NCI-H1417 treated with DMSO at 0.1 percent for 48 hours (cell line): ENCODE measurements around the gene EEF1A2.

Source experiments
- DNase-seq: peaks from one replicate; lab custom pipeline; 2025; lab: John Stamatoyannopoulos, UW

The EEF1A2 gene

DNA sequence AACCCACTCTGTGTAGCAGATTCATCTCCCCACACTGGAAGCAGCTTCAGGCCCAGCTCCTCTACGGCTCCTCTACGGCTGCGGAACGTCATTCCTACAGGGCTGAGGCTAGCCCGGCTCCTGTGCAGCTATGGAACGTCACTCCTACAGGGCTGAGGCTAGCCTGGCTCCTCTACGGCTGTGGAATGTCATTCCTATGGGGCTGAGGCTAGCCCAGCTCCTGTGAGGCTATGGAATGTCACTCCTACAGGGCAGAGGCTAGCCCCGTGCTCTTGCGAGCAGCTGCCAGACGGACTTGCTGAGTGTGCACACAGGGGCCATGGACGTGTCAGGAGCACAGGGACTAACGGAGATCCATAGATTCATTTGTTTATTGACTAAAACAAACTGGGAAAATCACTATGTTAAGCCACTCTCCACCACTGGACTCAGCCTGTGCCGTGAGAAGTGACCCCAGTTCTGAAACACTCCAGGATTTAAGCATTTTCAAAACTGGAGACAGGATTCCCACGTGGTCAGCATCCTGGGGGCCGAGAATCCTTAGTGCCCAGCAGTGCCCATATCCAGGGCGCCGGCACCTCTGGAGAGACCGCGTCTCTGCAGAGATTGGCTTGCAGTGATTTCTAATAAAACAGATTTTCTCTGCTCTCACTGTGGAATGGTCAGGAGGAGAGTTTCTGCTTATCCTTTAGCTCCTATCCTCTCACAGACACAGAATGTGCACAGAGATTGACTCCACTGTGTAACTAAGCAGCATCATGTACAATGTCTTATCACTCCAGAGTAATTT lies 31.4 kb downstream of the EEF1A2 start:
- no peak for DNase-seq

DNA sequence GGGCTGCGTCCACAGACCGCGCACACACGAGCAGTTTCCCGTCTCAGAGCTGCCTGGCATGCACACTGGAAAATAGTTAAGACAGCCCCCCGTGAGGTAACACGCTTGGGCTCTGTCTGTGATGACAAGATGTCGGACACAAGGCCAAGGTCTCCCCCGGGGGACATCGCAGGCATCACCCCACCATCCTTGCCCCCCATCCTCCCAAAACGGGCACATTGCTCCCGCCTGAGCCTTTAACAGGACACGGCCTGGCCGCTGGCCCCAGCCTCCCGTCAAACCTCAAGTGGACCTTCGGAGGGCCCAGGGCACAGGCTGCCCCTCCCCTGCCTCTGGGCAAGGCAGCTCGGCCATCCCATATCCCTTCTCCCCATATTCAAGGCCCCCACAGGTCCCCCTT lies 32.0 kb downstream of the EEF1A2 start:
- DNase-seq: no peak

DNA sequence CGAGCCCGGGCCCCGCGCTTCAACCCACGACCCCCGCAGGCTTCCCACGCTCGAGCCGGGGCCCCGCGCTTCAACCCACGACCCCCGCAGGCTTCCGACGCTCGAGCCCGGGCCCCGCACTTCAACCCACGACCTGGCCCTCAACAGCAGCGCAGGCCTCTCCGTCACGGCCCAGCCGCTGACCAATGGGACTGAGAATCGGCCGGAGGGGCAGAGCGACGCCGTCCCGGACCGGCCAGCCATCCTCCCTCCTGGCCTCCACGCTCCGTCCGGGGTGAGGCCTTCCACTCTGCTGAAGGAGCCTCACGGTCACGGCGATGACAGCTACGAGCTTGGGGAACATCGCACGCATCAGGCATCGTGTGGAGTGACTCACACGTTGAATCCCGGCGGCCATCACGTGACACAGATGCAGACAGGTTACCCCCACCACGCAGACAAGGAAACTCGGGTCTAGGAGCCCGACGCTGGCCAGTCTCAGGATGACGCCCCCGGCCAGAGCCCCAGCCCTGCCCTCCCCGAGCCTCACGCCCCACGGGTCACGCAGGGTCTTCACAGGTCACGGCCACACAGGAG lies 32.5 kb downstream of the EEF1A2 start:
- no peak for DNase-seq

DNA sequence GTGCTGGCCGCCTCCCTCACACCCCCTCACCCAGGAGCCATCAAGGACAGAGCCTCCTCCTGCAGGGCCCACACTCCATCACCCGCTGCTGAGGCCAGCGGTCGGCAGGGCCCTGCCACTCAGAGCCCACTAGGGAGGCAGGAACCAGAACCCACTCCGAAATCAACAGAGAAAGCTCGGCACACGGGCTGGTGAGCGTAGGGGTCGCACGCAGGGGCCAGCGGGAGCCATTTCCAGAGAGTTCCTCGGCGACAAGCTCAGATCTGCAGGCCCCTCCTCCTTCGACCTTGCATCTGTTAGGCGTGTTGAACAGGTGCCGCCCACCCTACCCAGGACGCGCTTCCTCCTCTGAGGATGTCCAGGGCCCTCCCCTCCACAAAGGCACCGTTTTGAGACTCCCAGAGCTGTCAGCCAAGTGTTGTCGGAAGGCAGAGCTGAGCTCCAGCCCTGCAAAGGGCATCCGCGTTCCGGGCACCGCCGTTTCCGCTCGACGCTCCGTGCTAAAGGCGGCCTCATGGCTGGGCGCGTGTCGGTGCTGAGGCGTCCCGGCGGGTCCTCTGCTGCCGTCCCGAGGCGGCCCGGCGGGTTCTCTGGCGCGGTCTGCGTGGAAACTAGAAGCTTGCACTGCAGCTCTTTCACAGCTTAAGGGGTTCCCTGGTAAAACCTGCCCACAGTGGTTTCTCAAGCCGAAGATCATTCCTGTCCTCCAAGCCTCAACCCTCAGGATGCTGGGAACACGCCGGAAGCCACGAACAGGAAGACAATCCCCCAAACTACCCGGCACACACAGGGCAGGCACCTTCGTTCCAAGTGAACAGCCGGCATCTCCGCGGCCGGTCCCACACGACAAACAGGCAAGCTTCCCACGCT lies 33.3 kb downstream of the EEF1A2 start:
- no peak for DNase-seq

DNA sequence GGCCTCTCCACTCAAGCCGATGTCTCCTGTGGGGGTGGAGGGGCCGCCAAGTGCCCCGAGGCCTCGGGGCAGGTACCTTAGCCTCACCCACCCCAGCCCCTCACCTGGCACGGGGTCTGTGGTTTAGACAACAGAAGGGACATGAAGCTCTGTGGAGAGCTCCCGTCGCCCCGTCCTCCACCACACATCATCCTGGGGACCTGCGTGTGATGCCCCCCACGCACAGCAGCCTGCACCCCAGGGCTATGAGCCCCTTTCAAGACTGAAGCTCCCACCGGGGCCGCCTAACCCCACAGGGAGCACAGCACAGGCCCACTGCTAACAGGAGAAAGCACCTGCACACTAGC lies 34.6 kb downstream of the EEF1A2 start:
- no peak for DNase-seq

DNA sequence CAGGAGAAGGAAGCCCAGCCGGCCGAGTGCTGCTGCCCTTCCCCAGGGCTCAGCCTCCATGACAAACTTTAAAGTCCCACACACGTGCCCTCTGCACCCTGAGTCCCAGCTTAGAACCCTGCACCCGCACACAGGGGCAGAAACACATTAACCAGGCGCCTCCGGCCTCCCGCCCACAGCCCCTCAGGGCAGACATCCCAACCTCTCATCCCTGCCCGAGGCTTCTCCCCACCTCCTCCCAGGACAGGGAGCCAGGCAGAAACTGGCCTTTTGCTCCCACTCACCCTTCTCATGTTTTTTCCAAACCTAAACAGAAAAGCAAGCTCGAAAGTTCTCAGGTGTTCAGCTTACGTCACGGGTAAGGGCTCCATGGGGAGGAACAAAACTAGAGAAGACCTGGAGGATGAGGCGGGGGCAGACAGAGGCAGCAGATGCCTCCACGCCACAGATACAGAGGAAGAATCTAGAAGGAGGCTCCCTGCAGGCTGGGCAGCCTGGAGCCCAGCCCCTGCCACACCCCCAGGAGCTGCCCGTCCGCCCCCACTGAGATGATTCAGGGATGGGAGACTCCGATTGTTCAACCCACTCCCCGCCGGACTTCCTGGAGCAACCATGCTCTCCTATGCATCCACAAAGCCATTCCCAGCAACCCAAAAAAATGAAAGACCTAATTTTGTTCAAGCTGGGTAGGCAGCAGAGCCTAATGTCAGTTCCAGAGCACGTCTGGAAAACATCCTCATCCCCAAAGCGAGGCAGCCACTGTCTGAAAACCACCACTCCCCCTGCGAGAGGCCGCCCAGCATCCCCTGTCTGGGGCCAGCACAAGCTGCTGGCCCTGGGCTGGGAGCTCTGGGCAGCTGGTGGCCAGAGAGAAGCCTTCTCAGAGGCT lies 35.2 kb downstream of the EEF1A2 start:
- no peak for DNase-seq

DNA sequence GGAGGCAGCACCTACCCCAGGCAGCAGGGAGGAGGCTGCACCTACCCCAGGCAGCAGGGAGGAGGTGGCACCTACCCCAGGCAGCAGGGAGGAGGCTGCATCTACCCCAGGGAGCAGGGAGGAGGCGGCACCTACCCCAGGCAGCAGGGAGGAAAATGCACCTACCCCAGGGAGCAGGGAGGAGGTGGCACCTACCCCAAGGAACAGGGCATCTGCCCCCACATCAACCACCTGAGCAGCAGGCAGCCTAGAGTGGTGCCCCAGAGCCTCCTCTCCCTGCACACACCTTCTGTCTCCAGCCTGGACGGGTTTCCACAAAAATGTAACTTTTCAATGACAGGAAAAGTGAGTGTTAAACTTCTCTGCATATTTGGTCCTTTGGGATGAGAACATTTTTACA lies 36.6 kb downstream of the EEF1A2 start:
- no peak for DNase-seq

DNA sequence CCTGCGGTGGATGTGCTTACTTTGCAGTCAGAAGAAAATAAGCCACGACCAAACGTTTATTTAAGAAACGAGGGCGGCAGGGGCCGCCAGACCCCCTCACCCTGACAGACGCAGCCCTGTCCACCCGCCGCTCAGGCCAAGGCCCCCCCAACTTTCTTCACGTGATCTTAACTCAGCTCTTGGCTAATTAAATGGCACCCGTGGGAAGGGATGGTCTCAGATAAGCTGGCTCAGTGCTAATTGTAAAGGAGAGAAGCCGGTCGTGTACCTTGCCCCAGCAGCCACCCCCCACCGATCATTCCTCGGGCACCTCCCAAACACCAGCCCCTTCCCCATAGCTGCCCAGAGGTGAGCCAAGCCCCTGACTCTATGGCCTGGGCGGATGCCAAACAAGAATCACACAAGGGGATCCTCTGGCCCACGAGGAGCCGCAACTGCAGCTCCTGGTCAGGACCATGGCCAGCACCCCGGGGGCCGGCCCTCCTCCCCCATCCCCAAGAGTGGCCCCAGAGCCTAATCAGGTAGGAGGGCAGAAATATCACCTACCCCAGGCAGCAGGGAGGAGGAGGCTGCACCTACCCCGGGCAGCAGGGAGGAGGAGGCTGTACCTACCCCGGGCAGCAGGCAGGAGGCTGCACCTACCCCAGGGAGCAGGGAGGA lies 37.6 kb downstream of the EEF1A2 start:
- DNase-seq: no peak

DNA sequence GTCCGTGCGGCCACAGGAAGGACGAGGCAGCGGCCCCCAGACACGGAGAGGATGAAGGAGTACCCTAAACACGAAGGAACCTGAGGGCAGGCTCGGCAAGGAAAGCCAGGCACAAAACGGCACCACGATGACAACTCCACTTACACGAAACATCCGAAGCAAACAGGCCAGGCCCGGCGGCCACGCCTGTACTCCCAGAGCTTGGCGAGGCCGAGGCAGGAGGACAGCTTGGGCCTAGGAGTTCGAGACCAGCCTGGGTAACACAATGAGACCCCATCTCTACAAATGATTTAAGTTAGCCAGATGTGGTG lies 39.9 kb downstream of the EEF1A2 start:
- DNase-seq: no peak

DNA sequence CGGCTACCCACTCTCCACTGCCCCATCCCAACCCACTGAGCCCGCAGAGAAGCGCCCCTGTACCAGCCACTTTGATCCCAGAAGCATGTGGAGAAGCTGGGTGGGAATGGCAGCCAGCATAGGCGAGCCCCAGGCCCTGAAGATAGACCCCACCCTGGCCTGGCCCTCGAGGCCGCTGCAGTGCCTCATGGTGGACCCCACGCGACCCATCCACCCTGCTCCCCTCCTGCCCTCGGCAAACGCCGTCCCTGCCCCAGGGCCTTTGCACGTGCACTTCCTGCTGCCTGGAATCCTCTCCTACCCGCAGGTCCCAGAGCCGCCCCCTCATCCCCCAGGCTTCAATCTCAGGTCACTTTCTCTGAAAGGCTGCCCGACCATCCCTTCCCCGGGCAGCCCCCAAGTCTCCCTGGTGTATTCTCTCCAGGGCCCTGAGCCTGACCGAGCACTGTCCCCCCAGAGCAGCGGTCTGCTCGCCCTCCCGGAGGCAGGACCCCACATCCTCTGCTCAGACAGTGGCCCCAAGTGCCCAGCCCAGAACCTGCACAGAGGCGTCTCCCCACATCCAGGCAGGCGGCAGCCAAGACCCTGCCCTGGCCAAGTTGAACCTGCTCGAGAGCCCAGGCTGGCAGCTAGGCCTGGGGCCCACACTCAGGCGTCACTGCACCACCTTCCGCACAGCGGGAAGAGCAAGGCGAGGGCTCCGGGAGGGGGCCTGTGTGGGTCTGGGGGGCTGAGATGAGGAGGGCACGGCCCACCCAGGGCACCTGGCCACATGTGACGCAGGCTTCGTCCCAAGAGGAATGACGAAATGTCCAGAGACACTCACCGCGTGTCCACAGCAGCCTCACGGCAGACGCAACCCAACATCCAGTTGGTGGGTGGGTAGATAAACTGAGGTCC lies 40.5 kb downstream of the EEF1A2 start:
- DNase-seq: no peak

DNA sequence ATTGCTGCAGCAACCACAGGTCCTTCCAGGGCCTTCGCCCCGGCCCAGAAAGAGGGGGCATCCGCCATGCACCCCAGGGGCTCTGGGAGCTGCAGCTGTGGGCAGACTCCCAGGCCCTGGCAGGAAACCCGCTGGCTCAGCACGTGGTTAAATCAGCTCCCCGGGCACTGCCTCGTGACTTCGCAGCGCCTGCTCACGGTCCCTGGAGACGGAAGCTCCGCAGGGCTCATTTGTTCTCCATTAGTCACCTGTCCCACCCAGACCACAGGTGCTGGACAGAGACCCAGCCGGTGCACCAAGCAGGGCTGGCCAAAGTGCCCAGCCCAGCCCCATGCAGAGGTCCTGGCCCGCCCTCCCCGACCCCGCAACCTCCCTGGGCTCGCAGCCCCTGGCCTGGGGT lies 41.1 kb downstream of the EEF1A2 start:
- DNase-seq: no peak

DNA sequence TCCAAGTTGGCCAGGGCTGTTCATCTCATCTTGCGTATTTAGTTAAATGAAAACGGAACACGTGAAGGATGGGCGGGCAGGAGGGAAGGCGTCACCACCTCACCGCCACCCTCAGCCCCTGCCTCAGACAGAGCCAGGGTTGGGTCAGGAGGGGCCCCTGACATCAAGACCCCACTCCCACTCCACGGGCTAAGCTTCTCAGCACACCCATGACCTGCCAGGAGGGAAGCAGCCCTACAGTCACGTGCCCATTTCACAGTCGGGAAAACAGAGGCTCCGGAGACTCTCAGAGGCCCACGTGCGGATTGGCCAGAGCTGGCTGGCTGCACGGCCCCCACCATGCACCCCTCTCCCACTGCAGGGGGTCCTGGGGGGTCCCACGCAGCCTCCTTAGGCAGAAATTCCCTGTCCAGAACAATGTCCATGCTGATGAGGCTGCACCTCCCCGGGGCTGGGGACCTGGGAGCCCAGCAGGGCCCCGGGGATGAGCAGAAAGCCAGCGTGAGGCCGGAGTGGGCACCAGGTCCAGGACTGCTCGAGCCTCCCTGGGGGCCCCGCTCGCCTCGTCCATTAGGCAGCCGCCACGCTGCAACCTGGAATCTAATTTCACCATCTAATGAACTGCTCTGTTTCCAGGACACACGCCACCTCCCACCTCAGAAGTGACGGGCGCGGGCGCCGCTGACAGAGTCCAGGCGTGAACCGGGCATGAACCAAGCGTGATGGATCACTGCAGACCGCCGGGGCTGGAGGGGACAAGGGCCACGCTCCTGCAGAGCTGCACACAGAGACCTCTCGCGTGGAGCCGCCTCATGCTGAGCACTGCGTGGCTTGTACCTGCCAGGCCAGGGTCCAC lies 42.2 kb downstream of the EEF1A2 start:
- DNase-seq: no peak

DNA sequence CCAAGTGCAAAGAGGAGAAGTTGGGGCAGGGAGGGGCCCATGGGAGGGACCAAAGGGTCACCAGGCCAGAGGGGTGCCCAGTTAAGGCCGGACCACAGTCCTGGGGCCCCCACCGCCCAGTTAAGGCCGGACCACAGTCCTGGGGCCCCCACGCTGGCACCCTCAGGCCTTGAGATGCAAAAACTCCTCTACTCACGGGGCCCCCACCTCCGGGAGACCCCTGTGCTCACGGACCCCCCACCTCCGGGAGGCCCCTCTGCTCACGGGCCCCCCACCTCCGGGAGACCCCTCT lies 43.4 kb downstream of the EEF1A2 start:
- DNase-seq: no peak

DNA sequence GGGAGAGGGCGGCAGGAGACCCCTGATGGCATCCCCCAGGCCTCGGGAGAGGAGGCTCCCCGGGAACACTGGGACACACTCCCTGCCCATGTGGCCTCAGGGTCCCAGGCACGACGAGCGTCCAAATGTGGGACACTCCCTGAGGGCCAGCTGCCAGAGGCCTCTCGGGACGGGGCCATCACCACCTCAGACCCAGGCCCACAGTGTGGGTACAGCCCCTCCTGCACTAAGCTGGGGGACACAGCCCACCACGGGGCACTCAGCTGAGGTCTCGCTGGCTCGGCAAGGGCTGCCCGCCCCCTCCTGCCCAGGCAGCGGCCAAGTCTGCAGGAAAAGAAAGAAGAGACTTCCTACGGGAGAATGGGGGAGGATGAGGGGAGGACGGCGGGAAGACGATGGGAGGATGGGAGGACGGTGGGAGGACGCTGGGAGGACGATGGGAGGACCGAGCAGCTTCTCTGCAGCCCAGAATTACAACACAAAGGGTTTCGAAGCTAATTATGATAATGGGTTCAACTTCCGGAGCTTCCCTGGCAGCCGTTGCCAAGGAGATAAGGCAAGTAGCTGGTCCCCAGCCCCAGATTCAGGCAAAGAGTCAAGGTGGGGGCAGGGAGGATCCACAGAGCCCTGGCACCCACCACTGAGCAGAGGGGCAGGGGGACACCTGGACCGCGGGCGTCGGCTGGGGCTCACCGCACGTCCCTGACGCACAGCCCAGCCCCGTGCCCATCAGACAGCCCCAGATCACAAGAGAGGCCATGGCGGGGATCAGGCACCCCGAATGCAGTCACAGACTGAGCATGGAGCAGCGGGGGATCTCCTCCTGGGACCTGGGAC lies 43.9 kb downstream of the EEF1A2 start:
- DNase-seq: peak; percentile 80

DNA sequence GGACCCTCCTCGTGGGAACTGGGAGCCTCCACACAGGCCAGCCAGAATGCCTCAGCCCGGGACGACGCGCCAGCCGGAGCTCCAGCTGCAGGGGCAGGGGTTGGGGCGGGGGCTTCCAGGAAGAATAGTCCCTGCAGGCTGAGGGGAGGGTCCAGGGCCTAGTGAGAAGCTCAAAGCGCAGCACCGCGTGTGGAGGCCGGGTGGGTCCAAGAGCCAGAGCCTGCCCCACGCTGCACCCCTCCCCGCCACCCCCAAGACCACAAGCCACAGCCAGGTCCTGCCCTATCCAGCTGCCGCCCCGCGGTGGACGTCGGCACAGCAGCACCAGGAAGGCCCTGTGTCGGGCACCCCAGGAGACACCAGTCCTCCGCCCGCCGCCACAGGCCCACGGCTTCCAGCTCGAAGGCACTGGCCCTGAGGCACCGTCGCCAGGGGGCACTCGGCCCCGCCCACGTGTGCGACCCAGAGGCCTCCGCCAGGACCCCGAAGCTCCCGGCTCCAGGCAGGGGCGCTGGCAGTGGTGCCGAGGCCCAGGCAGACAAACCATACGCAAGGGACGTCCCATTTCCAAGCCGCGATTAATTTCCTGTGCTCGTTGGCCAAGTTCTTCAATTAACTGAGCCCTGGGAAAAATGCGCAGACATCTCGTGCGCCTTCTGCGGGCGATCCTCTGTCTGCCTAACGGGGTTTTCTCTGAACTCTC lies 45.9 kb downstream of the EEF1A2 start:
- no peak for DNase-seq

DNA sequence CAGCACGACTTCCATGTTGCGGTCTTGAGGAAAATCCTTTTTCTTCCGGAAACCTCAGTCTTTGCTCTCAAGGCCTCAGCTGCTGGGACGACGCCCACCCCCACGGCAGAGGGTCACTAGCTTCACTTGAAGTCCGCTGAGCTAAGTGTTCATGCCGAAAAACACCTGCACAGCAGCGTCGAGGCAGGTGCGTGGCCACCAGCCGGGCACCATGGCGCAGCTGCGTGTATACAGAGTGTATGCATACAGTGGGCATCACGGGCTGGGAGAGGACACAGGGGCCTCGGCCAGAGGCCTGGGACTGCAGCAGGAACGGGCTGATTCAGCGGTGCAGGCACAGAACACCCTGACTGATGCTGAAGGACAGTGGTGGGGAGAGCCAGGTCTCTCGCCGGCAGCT lies 46.5 kb downstream of the EEF1A2 start:
- DNase-seq: no peak

DNA sequence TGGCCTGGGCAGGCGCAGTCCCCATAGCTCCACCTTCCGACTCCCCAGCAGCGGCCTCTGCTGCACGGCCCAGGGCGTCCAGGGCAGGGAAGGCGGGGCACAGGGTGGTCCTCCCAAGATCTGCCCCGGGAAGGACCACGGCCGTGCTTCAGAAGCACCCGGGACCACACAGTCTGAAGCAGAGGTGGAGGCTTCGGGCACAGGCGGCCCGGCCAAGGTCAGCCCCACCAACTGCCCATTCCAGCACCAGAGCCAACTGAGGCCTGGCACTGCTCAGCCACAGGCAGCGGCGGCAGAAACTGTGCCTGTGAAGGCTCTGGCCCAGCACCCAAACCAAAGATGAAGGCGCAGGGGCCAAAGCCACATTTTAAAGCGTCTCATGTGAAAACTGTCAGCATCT lies 47.1 kb downstream of the EEF1A2 start:
- DNase-seq: no peak
